Measurements from ENCODE around the gene DCLK1. TPM values are rescaled to one million over a fixed set of nuclear protein-coding genes. Genes with fewer than 3 reads are reported as not detected.

Gene DCLK1
- total RNA-seq, 1 experiment from 2014 or later, result 0.10 TPM

DNA sequence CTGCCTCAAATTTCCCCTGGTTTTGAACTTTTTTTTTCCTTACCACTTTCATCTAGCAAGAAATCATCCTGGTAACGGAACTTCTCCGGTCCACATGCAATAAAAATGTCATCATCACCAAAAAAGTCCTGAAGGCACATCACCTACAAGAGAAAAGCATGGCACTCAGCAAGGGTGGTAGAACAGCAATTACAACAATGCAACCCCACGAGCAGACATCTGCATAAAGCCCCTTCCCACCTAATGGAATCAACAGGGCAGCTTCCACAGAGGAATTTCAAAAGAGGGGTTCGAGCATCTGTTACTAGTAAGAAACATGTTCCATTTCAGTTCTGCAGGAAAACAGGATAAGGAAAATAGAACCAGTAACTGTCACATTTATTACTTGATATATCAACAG lies 183.9 kb downstream of the DCLK1 start:
- intact Hi-C loops (cut with micrococcal nuclease), result no loop called here
- H3K79me2 ChIP-seq (ENCODE audit: insufficient read depth, low read length), result no peaks in the 10 kb centered on the region
- peaks cover 4% of the 10 kb centered on the region; the same call in 1 of the 2 replicates for H3K27me3 ChIP-seq (ENCODE audit: insufficient read depth, low read length)
- H3K36me3 ChIP-seq (ENCODE audit: control insufficient read depth in 1 of 2, insufficient read depth in 2 of 2, low read length in 2 of 2), result no peaks in the 10 kb centered on the region
- H3K4me1 ChIP-seq (ENCODE audit: control insufficient read depth in 1 of 2, insufficient read depth in 2 of 2, low read length in 2 of 2), result no peaks in the 10 kb centered on the region
- DNase-seq (ENCODE audit: low read depth, low spot score), result no peak
- H3K9ac ChIP-seq (ENCODE audit: low read length), result no peak overlapping the region
- ATAC-seq, result no peak
- TF ChIP-seq EGR1 (IDR thresholded peaks at IDR 0.05; ENCODE audit: low read depth) (no peak), ELF1 (IDR thresholded peaks at IDR 0.05; ENCODE audit: borderline replicate concordance, low read depth) (no peak), ZBTB33 (IDR thresholded peaks at IDR 0.05; ENCODE audit: extremely low read depth, insufficient replicate concordance, low read length) (no peak), ATF3 (IDR thresholded peaks at IDR 0.05) (no peak), MAX (IDR thresholded peaks at IDR 0.05) (no peak), SIN3A (IDR thresholded peaks at IDR 0.05; ENCODE audit: low read depth) (no peak), CTCF (IDR thresholded peaks at IDR 0.05 in 2 of 3, conservative IDR thresholded peaks at IDR 0.05 in 1 of 3; ENCODE audit: borderline replicate concordance in 1 of 3, insufficient read depth in 1 of 3, low read depth in 2 of 3, low read length in 2 of 3) (no peak), EZH2 (IDR thresholded peaks at IDR 0.05) (no peak), CEBPB (IDR thresholded peaks at IDR 0.05; ENCODE audit: low read depth) (no peak), REST (IDR thresholded peaks at IDR 0.05; ENCODE audit: low read depth) (no peak), FOSL1 (IDR thresholded peaks at IDR 0.05; ENCODE audit: low read depth) (no peak), SRF (IDR thresholded peaks at IDR 0.05; ENCODE audit: low read depth) (no peak), EZH2phosphoT487 (IDR thresholded peaks at IDR 0.05; ENCODE audit: borderline replicate concordance) (no peak)
- H3K9me3 ChIP-seq (ENCODE audit: control insufficient read depth in 1 of 2, insufficient read depth in 1 of 2, low read depth in 1 of 2, low read length in 2 of 2), result no peaks in the 10 kb centered on the region
- no peak overlapping the region for H3K4me2 ChIP-seq (ENCODE audit: low read length)
- ChIA-PET POLR2A (no interaction called here), RAD21 (ENCODE audit: low non-redundant PET in 1 of 2, low total read pairs in 2 of 2, uncharacterized antibody in 2 of 2, unreplicated experiment in 2 of 2) (no interaction called here), CTCF (no interaction called here)
- H3K9me2 ChIP-seq (ENCODE audit: insufficient read depth), result no peaks in the 10 kb centered on the region
- H4K20me1 ChIP-seq (ENCODE audit: insufficient read depth), result no peaks in the 10 kb centered on the region
- H3K27ac ChIP-seq (ENCODE audit: low read depth, low read length), result no peak overlapping the region
- no TSS peak for BruUV-seq (replicated peaks)
- H3K4me3 ChIP-seq (replicated peaks in 1 of 2; ENCODE audit: low read depth in 1 of 2, low read length in 2 of 2), result no peak overlapping the region
- no peak overlapping the region for H2AFZ ChIP-seq (ENCODE audit: low read depth, low read length, poor library complexity, severe bottlenecking)
